ENCODE data around the gene MCM3AP. TPM values are rescaled to one million over a fixed set of nuclear protein-coding genes. Genes with fewer than 3 reads are reported as not detected.

The MCM3AP gene
- total RNA-seq, 1 experiment from 2014 or later, result 57.8 TPM

DNA sequence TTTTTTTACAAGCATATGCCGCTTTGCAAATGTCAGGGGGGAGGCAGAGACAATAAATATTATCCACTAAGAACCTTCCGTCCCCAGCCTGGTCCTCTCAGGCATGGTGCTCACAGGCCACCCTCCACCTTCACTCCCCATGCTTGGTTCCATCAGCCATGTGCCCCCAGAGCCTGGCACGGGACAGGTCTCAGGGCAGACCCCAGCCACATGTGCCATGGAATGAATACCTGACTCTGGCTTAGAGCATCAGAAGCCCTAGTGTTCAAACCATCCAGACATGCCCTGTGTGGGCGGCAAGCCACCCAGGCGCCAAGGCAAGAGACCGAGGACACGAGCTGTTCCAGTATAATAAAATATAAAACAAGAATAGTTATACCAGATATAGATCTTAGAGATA lies 62.2 kb downstream of the MCM3AP start:
- H3K79me2 ChIP-seq (ENCODE audit: low read depth), result peaks cover 9% of the 10 kb centered on the region; the same call in 1 of the 2 replicates
- H3K9me3 ChIP-seq (ENCODE audit: insufficient read depth, low read depth), result no peaks in the 10 kb centered on the region
- peaks cover 18% of the 10 kb centered on the region for H3K4me1 ChIP-seq (replicated peaks; ENCODE audit: insufficient read depth)
- intact Hi-C loops (cut with micrococcal nuclease; ENCODE audit: unreplicated experiment), result no loop called here
- H3K4me2 ChIP-seq, result no peak overlapping the region
- ChIA-PET CTCF (no interaction called here), POLR2A (ENCODE audit: unreplicated experiment) (no interaction called here)
- TF ChIP-seq, protein P1, sequence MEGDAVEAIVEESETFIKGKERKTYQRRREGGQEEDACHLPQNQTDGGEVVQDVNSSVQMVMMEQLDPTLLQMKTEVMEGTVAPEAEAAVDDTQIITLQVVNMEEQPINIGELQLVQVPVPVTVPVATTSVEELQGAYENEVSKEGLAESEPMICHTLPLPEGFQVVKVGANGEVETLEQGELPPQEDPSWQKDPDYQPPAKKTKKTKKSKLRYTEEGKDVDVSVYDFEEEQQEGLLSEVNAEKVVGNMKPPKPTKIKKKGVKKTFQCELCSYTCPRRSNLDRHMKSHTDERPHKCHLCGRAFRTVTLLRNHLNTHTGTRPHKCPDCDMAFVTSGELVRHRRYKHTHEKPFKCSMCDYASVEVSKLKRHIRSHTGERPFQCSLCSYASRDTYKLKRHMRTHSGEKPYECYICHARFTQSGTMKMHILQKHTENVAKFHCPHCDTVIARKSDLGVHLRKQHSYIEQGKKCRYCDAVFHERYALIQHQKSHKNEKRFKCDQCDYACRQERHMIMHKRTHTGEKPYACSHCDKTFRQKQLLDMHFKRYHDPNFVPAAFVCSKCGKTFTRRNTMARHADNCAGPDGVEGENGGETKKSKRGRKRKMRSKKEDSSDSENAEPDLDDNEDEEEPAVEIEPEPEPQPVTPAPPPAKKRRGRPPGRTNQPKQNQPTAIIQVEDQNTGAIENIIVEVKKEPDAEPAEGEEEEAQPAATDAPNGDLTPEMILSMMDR (conservative IDR thresholded peaks at IDR 0.05), result no peak
- no peak for TF ChIP-seq EZH2 (IDR thresholded peaks at IDR 0.05; ENCODE audit: low read depth)
- H3F3A ChIP-seq (ENCODE audit: insufficient read depth, low read depth), result peaks cover 4% of the 10 kb centered on the region; the same call in 1 of the 2 replicates
- H4K20me1 ChIP-seq (ENCODE audit: insufficient read depth), result no peaks in the 10 kb centered on the region
- H3K27ac ChIP-seq, result no peak overlapping the region
- H3K9me2 ChIP-seq (ENCODE audit: insufficient read depth), result no peaks in the 10 kb centered on the region
- no peaks in the 10 kb centered on the region for H3K27me3 ChIP-seq (ENCODE audit: insufficient read depth, low read depth)
- no peak for DNase-seq
- no peak overlapping the region for H2AFZ ChIP-seq
- H3K4me3 ChIP-seq, result no peak overlapping the region
- H3K36me3 ChIP-seq (ENCODE audit: low read depth), result no peaks in the 10 kb centered on the region
- BruUV-seq (replicated peaks), result no TSS peak

DNA sequence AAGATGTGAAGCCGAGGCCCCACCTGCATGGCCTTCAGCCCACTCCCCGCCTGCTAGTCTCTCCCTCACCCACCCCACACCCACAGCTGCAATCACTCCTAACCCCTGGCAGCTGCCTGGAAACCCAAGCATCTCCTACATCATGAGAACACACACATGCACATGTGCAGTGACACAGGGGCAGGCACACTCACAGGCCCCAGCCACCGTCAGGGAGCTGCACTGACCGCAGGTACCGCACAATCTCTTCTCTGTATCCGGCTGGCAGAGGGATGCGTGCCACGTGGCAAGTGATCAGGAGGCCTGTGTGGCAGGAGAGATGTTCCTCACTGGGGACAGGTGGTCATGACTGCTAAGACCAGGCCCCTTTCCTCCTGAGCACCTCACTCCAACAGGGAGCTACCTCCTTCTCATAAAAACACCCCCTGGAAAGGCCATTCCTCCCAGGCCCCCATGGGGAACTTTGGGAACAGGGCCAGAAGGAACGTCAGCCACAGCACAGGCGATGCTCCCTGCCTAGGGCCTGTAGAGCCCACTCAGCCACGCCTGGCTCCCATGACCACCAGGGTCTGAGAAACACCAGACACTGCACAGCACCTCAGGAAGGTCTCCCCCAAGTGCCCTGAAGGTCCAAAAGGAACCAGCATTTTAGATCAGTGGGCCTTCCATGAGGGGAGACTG lies 62.8 kb downstream of the MCM3AP start:
- no peak for TF ChIP-seq EZH2 (IDR thresholded peaks at IDR 0.05; ENCODE audit: low read depth)
- TF ChIP-seq, protein P1 (conservative IDR thresholded peaks at IDR 0.05), result no peak
- POLR2A ChIA-PET (ENCODE audit: unreplicated experiment), result no interaction called here
- H3K36me3 ChIP-seq (ENCODE audit: low read depth), result no peaks in the 10 kb centered on the region
- no peak overlapping the region for H3K4me3 ChIP-seq
- H3K4me1 ChIP-seq (replicated peaks; ENCODE audit: insufficient read depth), result peaks cover 12% of the 10 kb centered on the region
- H3K9me3 ChIP-seq (ENCODE audit: insufficient read depth, low read depth), result no peaks in the 10 kb centered on the region
- no peaks in the 10 kb centered on the region for H3K27me3 ChIP-seq (ENCODE audit: insufficient read depth, low read depth)
- no peaks in the 10 kb centered on the region for H3K9me2 ChIP-seq (ENCODE audit: insufficient read depth)
- H4K20me1 ChIP-seq (ENCODE audit: insufficient read depth), result no peaks in the 10 kb centered on the region
- H2AFZ ChIP-seq, result no peak overlapping the region
- no TSS peak for BruUV-seq (replicated peaks)
- intact Hi-C loops (cut with micrococcal nuclease; ENCODE audit: unreplicated experiment), result no loop called here
- no peak overlapping the region for H3K4me2 ChIP-seq
- DNase-seq, result no peak
- CTCF ChIA-PET, result no interaction called here
- H3K27ac ChIP-seq, result no peak overlapping the region
- peaks cover 4% of the 10 kb centered on the region; the same call in 1 of the 2 replicates for H3F3A ChIP-seq (ENCODE audit: insufficient read depth, low read depth)
- H3K79me2 ChIP-seq (ENCODE audit: low read depth), result peaks cover 3% of the 10 kb centered on the region; the same call in 1 of the 2 replicates

DNA sequence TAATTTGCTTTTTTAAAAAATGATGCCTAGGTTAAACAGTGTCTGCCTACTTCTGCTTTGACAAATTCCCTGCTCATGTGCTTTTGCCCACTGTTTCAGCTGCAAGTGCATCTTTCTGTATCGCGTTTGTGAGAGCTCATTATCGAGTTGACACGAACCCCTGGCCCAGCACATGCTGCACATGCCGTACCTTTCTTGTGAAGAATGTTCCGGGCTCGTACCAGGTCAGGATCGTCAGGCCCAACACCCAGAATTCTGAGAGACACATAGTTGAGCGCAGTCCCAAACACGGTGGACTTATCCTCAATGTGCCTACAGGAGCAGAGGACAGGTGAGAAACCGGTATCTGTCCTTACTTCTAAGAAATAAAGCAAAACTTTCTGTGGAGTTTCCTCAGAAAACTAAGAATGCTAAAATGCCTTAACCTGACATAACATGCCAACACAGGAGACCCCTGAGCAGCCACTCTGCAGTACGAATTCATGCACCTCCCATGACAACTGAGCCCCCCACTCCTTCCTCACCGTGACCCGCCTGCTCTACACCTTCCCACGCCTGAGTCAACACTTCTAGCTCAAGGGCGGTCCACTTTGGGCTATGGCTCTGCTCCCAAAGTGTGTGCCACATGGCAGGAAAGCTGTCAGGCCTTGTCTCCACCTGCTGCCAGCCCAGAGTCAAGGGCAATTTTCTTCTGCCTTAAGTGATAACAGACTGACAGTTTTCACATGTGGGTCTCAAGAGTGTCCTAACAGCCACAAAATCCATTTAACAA lies 63.6 kb downstream of the MCM3AP start:
- POLR2A ChIA-PET (ENCODE audit: unreplicated experiment), result no interaction called here
- intact Hi-C loops (cut with micrococcal nuclease; ENCODE audit: unreplicated experiment), result no loop called here
- no peak overlapping the region for H3K4me3 ChIP-seq
- no peak overlapping the region for H2AFZ ChIP-seq
- DNase-seq, result no peak
- no peaks in the 10 kb centered on the region for H3K27me3 ChIP-seq (ENCODE audit: insufficient read depth, low read depth)
- CTCF ChIA-PET, result no interaction called here
- no peaks in the 10 kb centered on the region; the same call in 1 of the 2 replicates for H3K79me2 ChIP-seq (ENCODE audit: low read depth)
- no peaks in the 10 kb centered on the region for H3K9me3 ChIP-seq (ENCODE audit: insufficient read depth, low read depth)
- no TSS peak for BruUV-seq (replicated peaks)
- H3K36me3 ChIP-seq (ENCODE audit: low read depth), result no peaks in the 10 kb centered on the region
- no peaks in the 10 kb centered on the region for H4K20me1 ChIP-seq (ENCODE audit: insufficient read depth)
- no peak overlapping the region for H3K27ac ChIP-seq
- H3K4me1 ChIP-seq (replicated peaks; ENCODE audit: insufficient read depth), result peaks cover 6% of the 10 kb centered on the region
- peaks cover 4% of the 10 kb centered on the region; the same call in 1 of the 2 replicates for H3F3A ChIP-seq (ENCODE audit: insufficient read depth, low read depth)
- no peaks in the 10 kb centered on the region for H3K9me2 ChIP-seq (ENCODE audit: insufficient read depth)
- TF ChIP-seq EZH2 (IDR thresholded peaks at IDR 0.05; ENCODE audit: low read depth), result no peak
- TF ChIP-seq, protein P1 (conservative IDR thresholded peaks at IDR 0.05), result no peak
- H3K4me2 ChIP-seq, result no peak overlapping the region
